ENCODE measurements around the gene PNPLA8.

GRCh38 chr7:108453320-108453719 lies 72.6 kb downstream of the PNPLA8 start:
- TF ChIP-seq, protein P1, sequence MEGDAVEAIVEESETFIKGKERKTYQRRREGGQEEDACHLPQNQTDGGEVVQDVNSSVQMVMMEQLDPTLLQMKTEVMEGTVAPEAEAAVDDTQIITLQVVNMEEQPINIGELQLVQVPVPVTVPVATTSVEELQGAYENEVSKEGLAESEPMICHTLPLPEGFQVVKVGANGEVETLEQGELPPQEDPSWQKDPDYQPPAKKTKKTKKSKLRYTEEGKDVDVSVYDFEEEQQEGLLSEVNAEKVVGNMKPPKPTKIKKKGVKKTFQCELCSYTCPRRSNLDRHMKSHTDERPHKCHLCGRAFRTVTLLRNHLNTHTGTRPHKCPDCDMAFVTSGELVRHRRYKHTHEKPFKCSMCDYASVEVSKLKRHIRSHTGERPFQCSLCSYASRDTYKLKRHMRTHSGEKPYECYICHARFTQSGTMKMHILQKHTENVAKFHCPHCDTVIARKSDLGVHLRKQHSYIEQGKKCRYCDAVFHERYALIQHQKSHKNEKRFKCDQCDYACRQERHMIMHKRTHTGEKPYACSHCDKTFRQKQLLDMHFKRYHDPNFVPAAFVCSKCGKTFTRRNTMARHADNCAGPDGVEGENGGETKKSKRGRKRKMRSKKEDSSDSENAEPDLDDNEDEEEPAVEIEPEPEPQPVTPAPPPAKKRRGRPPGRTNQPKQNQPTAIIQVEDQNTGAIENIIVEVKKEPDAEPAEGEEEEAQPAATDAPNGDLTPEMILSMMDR (IDR thresholded peaks at IDR 0.05 in 4 of 5, conservative IDR thresholded peaks at IDR 0.05 in 1 of 5), result no peak
- no peak for TF ChIP-seq POLR2A (IDR thresholded peaks at IDR 0.05)
